ENCODE results near the gene SH3PXD2B. TPM values are rescaled to one million over a fixed set of nuclear protein-coding genes. Genes with fewer than 3 reads are reported as not detected.

SH3PXD2B gene
- total and polyA plus RNA-seq, 2 of the 13 experiments (the other 11 are each of a cell fraction or from before 2014, with no cell fraction given): 3.4 to 4.6 TPM

- TF ChIP-seq ZNF768 (CRISPR knock-in tag; IDR thresholded peaks at IDR 0.05): peak; percentile 93
- TF ChIP-seq LBX2 (CRISPR knock-in tag; IDR thresholded peaks at IDR 0.05; ENCODE audit: borderline replicate concordance): no peak
- TF ChIP-seq SP2 (CRISPR knock-in tag; IDR thresholded peaks at IDR 0.05): 0 out of 2 replicates have a peak, but pooled peaks have one; percentile 20
- no peak for TF ChIP-seq YY1 (IDR thresholded peaks at IDR 0.05; ENCODE audit: insufficient read depth, insufficient replicate concordance, low read depth, low read length)
- TF ChIP-seq ZNF382 (CRISPR knock-in tag; IDR thresholded peaks at IDR 0.05; ENCODE audit: borderline replicate concordance): no peak
- no peak for TF ChIP-seq SP4 (CRISPR knock-in tag; IDR thresholded peaks at IDR 0.05)
- TF ChIP-seq CREB3 (CRISPR knock-in tag; IDR thresholded peaks at IDR 0.05): no peak
- no peak for TF ChIP-seq SIN3B (IDR thresholded peaks at IDR 0.05; ENCODE audit: low read length)
- TF ChIP-seq U2AF2 (IDR thresholded peaks at IDR 0.05; ENCODE audit: low read depth, low read length): no peak
- 0 out of 2 replicates have a peak, but pooled peaks have one; percentile 25 for TF ChIP-seq RARA (CRISPR knock-in tag; IDR thresholded peaks at IDR 0.05)
- TF ChIP-seq BCLAF1 (IDR thresholded peaks at IDR 0.05): no peak
- no peak for TF ChIP-seq MBD4 (IDR thresholded peaks at IDR 0.05; ENCODE audit: borderline replicate concordance, low read length)
- no peak for TF ChIP-seq MAFK (conservative IDR thresholded peaks at IDR 0.05 in 1 of 2, IDR thresholded peaks at IDR 0.05 in 1 of 2; ENCODE audit: low read length in 2 of 2)
- no peak for TF ChIP-seq CAMTA2 (CRISPR knock-in tag; IDR thresholded peaks at IDR 0.05; ENCODE audit: borderline replicate concordance)
- TF ChIP-seq CEBPZ (IDR thresholded peaks at IDR 0.05; ENCODE audit: low read length): no peak
- TF ChIP-seq ONECUT2 (CRISPR knock-in tag; IDR thresholded peaks at IDR 0.05): peak; percentile 83
- no peak for TF ChIP-seq CBX2 (IDR thresholded peaks at IDR 0.05; ENCODE audit: low read depth, low read length)
- TF ChIP-seq CBX2 (CRISPR knock-in tag; IDR thresholded peaks at IDR 0.05; ENCODE audit: low read depth): no peak
- no peak for TF ChIP-seq KMT2B (CRISPR knock-in tag; IDR thresholded peaks at IDR 0.05)
- no peak for TF ChIP-seq TBX2 (CRISPR knock-in tag; IDR thresholded peaks at IDR 0.05; ENCODE audit: borderline replicate concordance)
Measured at GRCh38 chr5:172454358-172455086, at the start of gene SH3PXD2B (continued).
